Transverse colon (tissue), 4 donors: ENCODE results near the gene SFMBT1. TPM values are rescaled to one million over a fixed set of nuclear protein-coding genes. Genes with fewer than 3 reads are reported as not detected.

Source experiments
- DNase-seq: peaks from one replicate; pipeline ENCODE4 v3.0.0-alpha.2; 2019
- H3K27ac ChIP-seq, 4 donors: fragments of 200-600 bp; sonication (generic); 2 replicates each; pipeline ENCODE4 v1.5.1; 2016 to 2018; ENCODE audit warnings: inconsistent platforms in 4 of 4
- H3K27me3 ChIP-seq: fragments of 200-600 bp; sonication (generic); 2 replicates; pipeline ENCODE4 v1.5.1; 2017; ENCODE audit warnings: inconsistent platforms
- H3K36me3 ChIP-seq, 4 donors: fragments of 200-600 bp; sonication (generic); 2 replicates each; pipeline ENCODE4 v1.5.1; 2017 to 2019; ENCODE audit warnings: inconsistent platforms in 4 of 4
- H3K4me1 ChIP-seq, 4 donors: fragments of 200-600 bp; sonication (generic); 2 replicates each; pipeline ENCODE4 v1.5.1; 2017 to 2020; ENCODE audit warnings: inconsistent platforms in 4 of 4
- H3K4me3 ChIP-seq, 4 donors: fragments of 200-600 bp; sonication (generic); 1 replicate in 1 of 4; 2 replicates in 3 of 4; pipeline versions ENCODE4 v1.5.1 to v1.6.1; 2017 to 2019; ENCODE audit warnings: inconsistent platforms in 4 of 4
- H3K9me3 ChIP-seq, 2 donors: fragments of 200-600 bp; sonication (generic); 2 replicates each; pipeline ENCODE4 v1.5.1; 2017 to 2019; ENCODE audit warnings: inconsistent platforms in 2 of 2
- CTCF ChIP-seq, 5 experiments: fragments of 200-600 bp in 3 of 5; fragments of 450-650 bp in 2 of 5; sonication (generic) in 3 of 5; IDR thresholded peaks; 1 replicate in 2 of 5; 2 replicates in 3 of 5; pipeline ENCODE4 v1.5.1; 2016 to 2017; ENCODE audit warnings: antibody characterized with exemption in 5 of 5, inconsistent platforms in 3 of 5, mild to moderate bottlenecking in 2 of 5, moderate library complexity in 1 of 5
- EP300 ChIP-seq: sonication (generic); formaldehyde crosslinking; IDR thresholded peaks from one replicate; pipeline ENCODE4 v1.6.1; 2017; ENCODE audit warnings: antibody characterized with exemption, low read depth
- POLR2A ChIP-seq: fragments of 450-650 bp; IDR thresholded peaks from one replicate; pipeline ENCODE4 v1.6.1; 2016; ENCODE audit warnings: antibody characterized with exemption, mild to moderate bottlenecking, moderate library complexity
- POLR2AphosphoS5 ChIP-seq, 3 donors: sonication (generic); formaldehyde crosslinking; IDR thresholded peaks; one replicate each; pipeline ENCODE4 v1.6.1; 2016; ENCODE audit warnings: antibody characterized with exemption in 3 of 3
- WGBS, 2 donors: methylation state at CpG; one replicate each; pipeline ENCODE4 v1.1.5; 2018; ENCODE audit warnings: low coverage in 1 of 2; 5-methylcytosine and 5-hydroxymethylcytosine counted together
- in situ Hi-C, 4 donors: fragments of 200-750 bp; cut with MboI; loops; one replicate each; pipeline versions ENCODE4 v1.15.0 to v1.15.1; 2017; ENCODE audit warnings: low sequenced_read_pairs in 3 of 4, low pct_ligation_motif_present in 1 of 4, low pct_unique_long_range_greater_than_20kb in 1 of 4
- intact Hi-C: fragments of 100-400 bp; cut with DNase I; formaldehyde crosslinking; loops from one replicate; pipeline ENCODE4 v1.15.1; 2023; ENCODE audit warnings: low total_unique reads
- total RNA-seq, 4 donors: library from RNA; depleted of rRNA; stranded (reverse); fragments of >200 nt; gene quantifications; one replicate each; pipeline ENCODE4 v1.1.0, GENCODE V29; 2016

Gene SFMBT1
- 10 to 100 TPM in 2 of 4 donors, 1 to 10 TPM in 2; 1.9 to 33.0 (median 18.1) TPM for total RNA-seq

GRCh38 chr3:53045518-53046170 is at the start of gene SFMBT1:
SFMBT1 (minus strand) TSS chr3:53046073; CDS start chr3:52969128, 76,945 bp downstream.
- TF ChIP-seq CTCF (IDR thresholded peaks at IDR 0.05) (no peak), POLR2AphosphoS5 (IDR thresholded peaks at IDR 0.05) (peak in 1 of 3 donors; percentile 25)
- intact Hi-C loops = no loop called here
- Histone ChIP-seq H3K9me3 (no peaks in the 10 kb centered on the region), H3K27ac (peak within 1 kb of the TSS; percentile 88 to 99 (median 97)), H3K4me1 (peaks cover 7 to 23% (median 14%) of the 10 kb centered on the region in 4 donors), H3K4me3 (peak within 1 kb of the TSS; percentile 61 to 100 (median 93)), H3K36me3 (no peaks in the 10 kb centered on the region), H3K27me3 (no peaks in the 10 kb centered on the region)
- in situ Hi-C loops = no loop called here
- DNase-seq = peak; percentile 77
- 1% methylated on average over 46 of the region's 117 CpGs; no CpG with 5 or more reads in 1 of the 2 donors for WGBS, 2 donors

GRCh38 chr3:53092942-53093341 is 47.1 kb upstream of the SFMBT1 start:
- intact Hi-C loops = no loop called here

GRCh38 chr3:53092216-53092615 is 46.3 kb upstream of the SFMBT1 start:
- TF ChIP-seq POLR2AphosphoS5 (IDR thresholded peaks at IDR 0.05) = no peak
- no peak for TF ChIP-seq POLR2A
- no peak for TF ChIP-seq CTCF (IDR thresholded peaks at IDR 0.05)
- TF ChIP-seq EP300 = no peak
- H3K27me3 ChIP-seq = no peaks in the 10 kb centered on the region
- in situ Hi-C loops = loop anchor here in 1 of 4 donors (25.0 kb wide), 1 partner anchor 255 kb away; the partner anchor contains the start of genes ITIH4 and MUSTN1
- no peak overlapping the region for H3K4me3 ChIP-seq
- H3K4me1 ChIP-seq = no peaks in the 10 kb centered on the region
- no peak overlapping the region for H3K27ac ChIP-seq
- 98% methylated on average over 11 of the region's 11 CpGs; no CpG with 5 or more reads in 1 of the 2 donors for WGBS, 2 donors
- intact Hi-C loops = no loop called here
- peaks cover 0 to 19% (median 6%) of the 10 kb centered on the region in 4 donors for H3K36me3 ChIP-seq
- H3K9me3 ChIP-seq = no peaks in the 10 kb centered on the region
- DNase-seq = no peak

More at GRCh38 chr3:53092942-53093341, 47.1 kb upstream of the SFMBT1 start:
- H3K9me3 ChIP-seq = no peaks in the 10 kb centered on the region
- 77 to 100% methylated on average over 1 to 2 of the region's 2 CpGs for WGBS, 2 donors
- TF ChIP-seq CTCF (IDR thresholded peaks at IDR 0.05) (no peak), EP300 (no peak), POLR2AphosphoS5 (IDR thresholded peaks at IDR 0.05) (no peak), POLR2A (no peak)
- H3K4me3 ChIP-seq = no peak overlapping the region
- no peak for DNase-seq
- in situ Hi-C loops = loop anchor here in 1 of 4 donors (25.0 kb wide), 1 partner anchor 256 kb away; the partner anchor contains the start of genes ITIH4 and MUSTN1
- H3K27me3 ChIP-seq = no peaks in the 10 kb centered on the region
- no peak overlapping the region for H3K27ac ChIP-seq
- H3K4me1 ChIP-seq = no peaks in the 10 kb centered on the region
- peaks cover 0 to 19% (median 6%) of the 10 kb centered on the region in 4 donors for H3K36me3 ChIP-seq

- H3K4me3 ChIP-seq = no peak overlapping the region
- DNase-seq = no peak
- no peak for TF ChIP-seq POLR2AphosphoS5 (IDR thresholded peaks at IDR 0.05)
- TF ChIP-seq CTCF (IDR thresholded peaks at IDR 0.05) = no peak
- 95% methylated on average over 5 of the region's 5 CpGs; no CpG with 5 or more reads in 1 of the 2 donors for WGBS, 2 donors
- intact Hi-C loops (no loop called here), in situ Hi-C loops (loop anchor here in 1 of 4 donors (25.0 kb wide), 1 partner anchor 254 kb away; the partner anchor contains the start of genes ITIH4 and MUSTN1)
- H3K4me1 ChIP-seq = no peaks in the 10 kb centered on the region
- no peaks in the 10 kb centered on the region for H3K27me3 ChIP-seq
- H3K27ac ChIP-seq = no peak overlapping the region
- no peaks in the 10 kb centered on the region for H3K9me3 ChIP-seq
- H3K36me3 ChIP-seq = peaks cover 0 to 19% (median 6%) of the 10 kb centered on the region in 4 donors
Observed at GRCh38 chr3:53091011-53091410, 45.1 kb upstream of the SFMBT1 start.
